HFFc6 (cell line): ENCODE data around the gene RGS7BP. TPM values are rescaled to one million over a fixed set of nuclear protein-coding genes. Genes with fewer than 3 reads are reported as not detected.
A peak's percentile ranks its signal among the peaks of the same experiment; 100 is the strongest.

Source experiments
- DNase-seq: peaks from one replicate; pipeline ENCODE4 v3.0.0-alpha.2; 2018
- H3K27ac Mint-ChIP-seq: 2 replicates; pipeline ENCODE4 v1.8.0; 2020; ENCODE audit warnings: mild to moderate bottlenecking, mixed read lengths
- H3K27me3 Mint-ChIP-seq: 2 replicates; pipeline ENCODE4 v1.8.0; 2021; ENCODE audit warnings: mild to moderate bottlenecking, moderate library complexity, mixed read lengths; ENCODE audit not compliant: insufficient read depth
- H3K36me3 Mint-ChIP-seq: 2 replicates; pipeline ENCODE4 v1.8.0; 2021; ENCODE audit warnings: low read depth, mixed read lengths
- H3K4me1 Mint-ChIP-seq: 2 replicates; pipeline ENCODE4 v1.8.0; 2020; ENCODE audit warnings: low read depth, mixed read lengths
- H3K4me3 Mint-ChIP-seq: 2 replicates; pipeline ENCODE4 v1.8.0; 2020; ENCODE audit warnings: mild to moderate bottlenecking, moderate library complexity, mixed read lengths
- H3K9me3 Mint-ChIP-seq: 2 replicates; pipeline ENCODE4 v1.8.0; 2020; ENCODE audit warnings: mild to moderate bottlenecking, mixed read lengths
- CTCF ChIP-seq: fragments of 200-600 bp; sonication (generic); IDR thresholded peaks from 2 replicates; pipeline ENCODE4 v1.5.0; 2021; ENCODE audit warnings: antibody characterized with exemption, mild to moderate bottlenecking
- total RNA-seq, 6 experiments: library from RNA; stranded (reverse); fragmentation: NEBNext Ultra II Directional; extraction: Animal tissue kit (Norgen Biotek cat#: 25700); gene quantifications; 2 replicates in 1 of 6; 3 replicates in 5 of 6; pipeline ENCODE4 v1.2.3, GENCODE V29; 2021

Gene RGS7BP
- total RNA-seq, 6 experiments from 2014 or later = not detected

GRCh38 chr5:64637144-64637543 lies 131.3 kb downstream of the RGS7BP start:
- Mint-ChIP-seq H3K27me3 (peaks cover 15% of the 10 kb centered on the region), H3K27ac (no peak overlapping the region; the same call in 1 of the 2 replicates), H3K36me3 (no peaks in the 10 kb centered on the region), H3K4me3 (peak overlapping the region; percentile 17; the same call in 1 of the 2 replicates), H3K9me3 (no peaks in the 10 kb centered on the region), H3K4me1 (peaks cover 20% of the 10 kb centered on the region; the same call in 1 of the 2 replicates)
- TF ChIP-seq CTCF = no peak
- DNase-seq = no peak

- Mint-ChIP-seq H3K4me1 (peaks cover 13% of the 10 kb centered on the region; the same call in 1 of the 2 replicates), H3K9me3 (no peaks in the 10 kb centered on the region), H3K4me3 (peak overlapping the region; percentile 34), H3K36me3 (no peaks in the 10 kb centered on the region), H3K27me3 (peaks cover 15% of the 10 kb centered on the region), H3K27ac (no peak overlapping the region)
- no peak; the same call in 1 of the 2 replicates for TF ChIP-seq CTCF
- DNase-seq = no peak
Observed at GRCh38 chr5:64637837-64638443, 132.1 kb downstream of the RGS7BP start.

GRCh38 chr5:64644831-64645230 lies 139.0 kb downstream of the RGS7BP start:
- no peak overlapping the region for H3K27ac Mint-ChIP-seq
- peaks cover 5% of the 10 kb centered on the region for H3K27me3 Mint-ChIP-seq
- H3K36me3 Mint-ChIP-seq = no peaks in the 10 kb centered on the region
- H3K4me1 Mint-ChIP-seq = no peaks in the 10 kb centered on the region
- H3K9me3 Mint-ChIP-seq = no peaks in the 10 kb centered on the region
- DNase-seq = no peak
- TF ChIP-seq CTCF = no peak
- H3K4me3 Mint-ChIP-seq = no peak overlapping the region

- DNase-seq = no peak
- no peak overlapping the region for H3K4me3 Mint-ChIP-seq
- no peaks in the 10 kb centered on the region for H3K4me1 Mint-ChIP-seq
- H3K27ac Mint-ChIP-seq = no peak overlapping the region
- H3K9me3 Mint-ChIP-seq = no peaks in the 10 kb centered on the region
- H3K27me3 Mint-ChIP-seq = peaks cover 8% of the 10 kb centered on the region
- TF ChIP-seq CTCF = no peak
- H3K36me3 Mint-ChIP-seq = no peaks in the 10 kb centered on the region
Observed at GRCh38 chr5:64646169-64646568, 140.4 kb downstream of the RGS7BP start.

DNA sequence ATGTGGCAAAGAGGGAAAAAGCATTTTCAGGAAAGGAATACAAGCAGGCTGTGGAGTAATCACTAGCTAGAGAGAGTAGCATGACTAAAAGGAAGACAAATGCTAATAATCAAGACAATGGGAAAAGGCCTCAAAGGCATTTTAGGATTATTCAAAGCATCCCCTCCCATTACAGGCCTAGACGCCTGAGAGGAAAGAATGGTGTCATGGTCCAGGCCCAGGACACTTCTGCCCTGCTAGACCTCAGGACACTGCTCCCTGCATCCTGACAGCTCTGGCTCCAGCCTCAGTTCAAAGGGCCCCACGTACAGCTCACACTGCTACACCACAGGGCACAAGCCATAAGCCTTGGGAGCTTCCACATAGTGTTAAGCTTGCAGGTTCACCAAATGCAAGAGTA lies 143.7 kb downstream of the RGS7BP start:
- TF ChIP-seq CTCF = no peak
- DNase-seq = no peak
- Mint-ChIP-seq H3K27me3 (peaks cover 8% of the 10 kb centered on the region), H3K4me1 (no peaks in the 10 kb centered on the region), H3K9me3 (no peaks in the 10 kb centered on the region), H3K27ac (no peak overlapping the region), H3K4me3 (no peak overlapping the region), H3K36me3 (no peaks in the 10 kb centered on the region)
